HG03060 (cell line): Measurements from ENCODE around the gene MYBPHL.

ENCODE experiments used
- ATAC-seq: cut with Tn5 transposase; IDR thresholded peaks from one replicate; pipeline ENCODE4 v1.9.1; 2021; ENCODE audit warnings: low read depth, moderate number of reproducible peaks; ENCODE audit not compliant: unreplicated experiment

The MYBPHL gene, protein sequence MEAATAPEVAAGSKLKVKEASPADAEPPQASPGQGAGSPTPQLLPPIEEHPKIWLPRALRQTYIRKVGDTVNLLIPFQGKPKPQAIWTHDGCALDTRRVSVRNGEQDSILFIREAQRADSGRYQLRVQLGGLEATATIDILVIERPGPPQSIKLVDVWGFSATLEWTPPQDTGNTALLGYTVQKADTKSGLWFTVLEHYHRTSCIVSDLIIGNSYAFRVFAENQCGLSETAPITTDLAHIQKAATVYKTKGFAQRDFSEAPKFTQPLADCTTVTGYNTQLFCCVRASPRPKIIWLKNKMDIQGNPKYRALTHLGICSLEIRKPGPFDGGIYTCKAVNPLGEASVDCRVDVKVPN

DNA sequence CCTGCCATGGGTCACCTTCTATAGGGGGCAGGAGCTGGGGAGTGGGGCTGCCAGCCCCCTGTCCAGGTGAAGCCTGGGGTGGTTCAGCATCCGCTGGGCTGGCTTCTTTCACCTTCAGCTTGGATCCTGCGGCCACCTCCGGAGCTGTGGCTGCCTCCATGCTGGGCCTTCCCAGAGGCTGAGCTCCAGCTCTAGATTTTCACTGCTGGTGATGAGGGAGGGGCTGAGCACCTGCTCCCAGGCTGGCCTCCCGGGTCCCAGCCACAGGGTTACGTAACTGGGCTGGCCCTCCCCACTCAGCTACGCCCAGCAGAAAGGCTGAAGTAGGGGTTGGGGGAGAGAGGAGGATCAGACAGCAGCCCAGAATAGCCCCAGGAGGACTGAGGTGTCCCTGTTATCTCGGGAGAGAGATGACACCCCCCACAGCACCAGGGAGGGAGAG is at the start of gene MYBPHL:
MYBPHL (minus strand) TSS at position 180 of the 442 bp plus-strand sequence; CDS start at position 160, 20 bp downstream.
- no peak for ATAC-seq

DNA sequence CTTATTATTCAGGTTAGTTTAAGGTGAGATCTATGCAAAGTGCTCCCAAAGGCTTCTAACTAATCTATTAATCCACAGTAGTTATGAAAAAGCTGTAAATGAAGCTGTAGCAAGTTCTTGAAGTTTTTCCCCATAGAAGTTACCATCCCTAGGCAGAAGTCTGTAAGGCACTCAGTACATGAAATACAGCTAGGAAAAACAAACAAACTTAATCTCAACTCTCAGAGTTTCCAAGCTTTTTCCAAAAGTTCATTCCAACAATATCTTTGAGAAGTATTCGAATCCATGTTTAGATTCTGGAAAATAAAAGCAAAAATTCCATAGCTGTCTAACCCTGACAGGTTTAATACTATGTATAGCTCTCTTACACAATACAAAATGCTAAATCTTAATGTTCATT is 49.7 kb upstream of the MYBPHL start:
- no peak for ATAC-seq

DNA sequence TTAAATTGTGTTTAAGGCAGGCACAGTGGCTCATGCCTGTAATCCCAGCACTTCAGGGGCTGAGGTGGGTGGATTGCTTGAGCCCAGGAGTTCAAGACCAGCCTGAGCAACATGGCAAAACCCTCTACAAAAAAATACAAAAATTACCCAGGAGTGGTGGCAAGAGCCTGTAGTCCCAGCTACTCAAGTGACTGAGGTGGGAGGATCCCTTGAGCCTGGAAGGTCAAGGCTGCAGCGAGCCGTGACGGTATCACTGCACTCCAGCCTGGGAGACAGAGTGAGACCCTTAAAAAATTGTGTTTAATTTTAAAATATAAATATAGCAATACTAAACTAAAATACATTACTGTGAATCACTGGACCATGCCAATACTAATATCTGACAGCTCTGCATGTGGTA is 48.1 kb upstream of the MYBPHL start:
- ATAC-seq: no peak

GRCh38 chr1:109351457-109351856 is 44.6 kb upstream of the MYBPHL start:
- ATAC-seq: no peak

DNA sequence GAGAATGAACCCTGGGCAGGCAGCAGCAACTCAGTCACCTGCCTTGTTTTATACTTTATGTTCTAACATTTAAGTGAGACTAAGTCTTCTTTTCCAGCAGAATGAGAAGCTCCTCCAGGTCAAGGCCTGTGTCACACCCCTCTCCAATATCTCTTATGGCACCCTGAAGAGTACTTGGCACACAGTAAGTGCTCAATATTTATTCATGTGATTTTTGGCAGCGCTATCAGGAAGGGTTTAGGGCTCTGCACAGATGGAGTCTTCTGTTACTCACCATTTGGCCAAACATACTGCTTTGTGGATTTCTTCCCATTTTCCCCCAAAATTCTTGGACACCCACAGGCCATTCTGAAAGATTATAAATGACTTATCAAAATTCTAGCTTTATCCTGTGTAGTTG is 43.8 kb upstream of the MYBPHL start:
- ATAC-seq: no peak

GRCh38 chr1:109350182-109350581 is 43.4 kb upstream of the MYBPHL start:
- ATAC-seq: no peak

GRCh38 chr1:109347511-109347910 is 40.7 kb upstream of the MYBPHL start:
- ATAC-seq: no peak

DNA sequence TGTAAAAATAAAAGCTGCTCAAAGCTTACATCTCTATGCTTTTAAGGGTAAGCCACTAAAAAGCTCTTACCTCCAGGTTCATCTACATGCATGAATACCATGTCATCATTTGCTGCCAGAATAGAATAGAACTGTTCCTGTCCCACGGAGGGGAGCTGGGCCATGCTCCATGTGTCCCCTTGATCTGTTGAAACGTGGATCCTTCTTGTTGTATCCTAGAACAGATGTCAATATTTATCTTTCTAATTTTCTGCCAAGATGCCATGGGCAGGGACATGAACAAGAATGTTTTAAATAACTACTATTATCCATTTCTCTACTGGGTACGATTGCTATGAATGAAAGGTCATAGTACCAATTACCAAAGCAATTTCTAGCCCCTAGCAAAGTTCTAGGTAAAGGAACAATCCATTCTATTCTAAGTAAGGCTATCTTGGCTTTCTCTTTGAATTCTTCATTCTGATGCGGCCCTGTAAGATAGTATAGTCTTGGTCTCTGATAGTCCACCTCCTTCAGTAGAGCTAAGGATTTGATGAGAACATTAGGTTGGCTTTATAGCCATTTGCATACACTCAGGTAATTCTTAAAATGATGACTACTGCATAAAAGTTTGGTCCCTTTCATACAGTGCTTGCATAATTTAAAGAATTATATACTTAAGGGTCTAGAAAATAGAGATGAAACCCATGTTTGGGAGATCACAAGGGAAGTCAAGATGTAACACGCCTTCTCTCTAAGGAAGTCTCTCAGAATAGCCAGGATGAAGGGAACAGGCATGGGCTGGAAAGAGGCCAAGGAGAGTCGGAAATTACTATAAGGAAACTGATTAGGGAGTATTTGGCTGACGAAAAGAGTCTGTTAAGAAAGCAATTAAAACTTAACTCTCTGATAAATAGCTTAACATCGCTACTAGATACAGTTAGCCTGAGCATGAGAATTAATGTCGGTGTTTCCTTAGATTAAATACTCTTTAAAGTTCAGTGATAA is 35.4 kb upstream of the MYBPHL start:
- ATAC-seq: no peak

DNA sequence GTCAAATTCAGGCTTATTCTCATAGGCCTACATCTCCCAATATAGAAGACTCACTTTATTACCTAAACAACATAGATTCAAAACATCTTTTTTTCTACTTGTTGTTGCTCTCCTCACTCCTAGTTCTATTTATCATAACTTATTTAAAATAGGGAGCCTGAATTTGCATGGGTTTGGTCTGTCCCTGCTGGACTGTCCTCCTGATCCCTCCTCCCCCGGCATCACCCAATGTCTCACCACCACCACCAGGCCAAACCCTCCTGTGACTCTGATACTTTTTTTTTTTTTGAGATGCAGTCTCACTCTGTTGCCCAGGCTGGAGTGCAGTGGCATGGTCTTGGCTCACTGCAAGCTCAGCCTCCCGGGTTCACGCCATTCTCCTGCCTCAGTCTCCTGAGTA is 31.8 kb upstream of the MYBPHL start:
- ATAC-seq: no peak

DNA sequence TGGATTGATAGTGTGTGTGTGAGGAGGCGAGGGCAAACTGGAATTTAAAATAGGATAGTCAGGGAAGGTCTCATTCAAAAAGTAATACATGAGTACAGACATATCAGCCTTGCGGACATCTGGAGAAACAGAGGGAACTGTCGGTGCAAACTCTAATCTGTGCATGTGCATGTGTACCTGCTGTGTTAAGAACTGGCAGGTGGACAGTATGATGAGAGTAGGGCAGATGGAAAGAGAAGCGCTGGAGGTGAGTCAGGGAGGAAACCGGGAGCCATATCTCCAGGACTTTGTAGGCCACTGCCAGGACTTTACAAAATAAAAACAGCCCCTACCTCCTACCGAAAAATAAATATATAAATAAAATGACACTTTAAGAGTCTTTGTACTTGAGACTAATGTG is 31.3 kb upstream of the MYBPHL start:
- ATAC-seq: no peak

- ATAC-seq: no peak
These were observed 28.3 kb upstream of the MYBPHL start for GRCh38 chr1:109335091-109335490.

GRCh38 chr1:109331113-109331512 is 24.3 kb upstream of the MYBPHL start:
- ATAC-seq: no peak

DNA sequence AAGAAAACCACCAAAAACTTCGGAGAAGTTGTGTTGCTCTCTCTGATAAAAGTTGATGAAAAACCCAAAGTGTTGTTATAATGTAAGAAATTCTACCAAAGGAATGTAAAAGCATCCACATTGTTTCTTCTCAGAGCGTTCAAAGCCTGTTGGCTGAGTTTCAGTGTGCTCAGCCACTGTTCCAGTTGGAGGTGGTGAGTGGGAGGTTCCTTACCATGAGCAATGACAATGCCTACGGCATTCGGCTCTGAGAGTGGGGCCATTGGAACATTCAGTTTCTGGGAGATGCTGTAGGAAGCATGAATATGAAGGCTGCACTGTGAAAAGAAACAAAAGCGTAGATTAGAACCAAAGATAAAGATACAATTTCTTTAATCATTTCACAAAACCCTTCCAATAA is 20.5 kb upstream of the MYBPHL start:
- no peak for ATAC-seq

- ATAC-seq: no peak
These were observed 16.2 kb upstream of the MYBPHL start for GRCh38 chr1:109322974-109323373.

DNA sequence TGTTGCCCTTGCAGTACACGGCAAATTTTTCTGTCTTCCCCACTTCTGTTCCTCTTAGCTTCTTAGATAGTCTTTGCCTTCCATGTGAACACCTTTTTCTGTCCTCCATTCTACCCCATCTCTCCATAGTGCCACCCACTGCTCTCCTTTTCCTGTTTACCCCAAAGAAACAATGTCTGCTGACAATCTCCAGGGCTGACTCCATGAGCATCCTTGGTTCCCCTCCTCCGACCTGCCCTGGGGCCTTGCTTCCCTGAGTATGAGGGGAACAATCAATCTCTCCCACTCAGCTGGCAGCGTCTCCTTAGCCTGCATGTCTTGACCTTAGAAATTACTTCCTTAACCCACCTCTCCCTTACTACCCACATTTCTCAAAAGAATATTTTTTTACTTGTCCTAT is 12.3 kb upstream of the MYBPHL start:
- no peak for ATAC-seq

DNA sequence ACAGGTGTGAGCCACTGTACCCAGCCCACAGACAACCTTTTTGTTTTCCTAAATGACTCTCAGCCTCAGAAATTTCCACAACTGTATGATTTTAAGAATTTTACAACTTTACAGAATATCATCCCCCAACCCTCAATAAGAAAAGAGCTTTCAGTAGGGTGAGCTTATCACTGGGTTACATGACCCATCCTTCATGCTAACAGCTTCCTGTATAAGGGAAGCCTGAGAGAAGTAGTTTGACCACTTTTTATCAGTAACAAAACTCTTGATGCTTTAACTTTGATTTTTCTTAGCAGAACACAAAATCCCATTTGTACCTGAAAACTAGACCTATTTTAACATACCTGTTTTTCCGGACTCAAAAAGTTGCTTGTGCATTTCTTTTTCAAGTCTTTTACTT is 9.7 kb upstream of the MYBPHL start:
- no peak for ATAC-seq

- ATAC-seq: no peak
These were observed 8.5 kb upstream of the MYBPHL start for GRCh38 chr1:109315288-109315687.

DNA sequence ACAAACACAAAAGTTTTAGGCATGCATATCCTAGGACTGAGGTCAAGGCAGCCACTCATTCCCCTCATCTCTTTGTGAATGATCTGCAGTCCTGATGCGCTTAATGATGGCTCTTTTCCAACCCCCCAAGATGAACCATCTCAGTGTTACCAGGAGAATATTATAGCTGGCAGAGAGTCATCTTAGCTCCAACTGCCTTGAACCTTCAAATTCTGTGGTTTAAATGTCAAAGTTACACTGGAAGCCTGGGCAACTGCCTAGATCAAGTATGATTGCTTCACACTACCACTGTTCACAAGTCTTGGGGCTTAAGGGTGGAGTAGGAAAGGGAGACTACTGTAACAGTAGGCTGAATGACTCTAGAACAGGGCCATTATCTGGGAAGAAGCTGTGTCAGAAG is 8.0 kb upstream of the MYBPHL start:
- ATAC-seq: no peak

DNA sequence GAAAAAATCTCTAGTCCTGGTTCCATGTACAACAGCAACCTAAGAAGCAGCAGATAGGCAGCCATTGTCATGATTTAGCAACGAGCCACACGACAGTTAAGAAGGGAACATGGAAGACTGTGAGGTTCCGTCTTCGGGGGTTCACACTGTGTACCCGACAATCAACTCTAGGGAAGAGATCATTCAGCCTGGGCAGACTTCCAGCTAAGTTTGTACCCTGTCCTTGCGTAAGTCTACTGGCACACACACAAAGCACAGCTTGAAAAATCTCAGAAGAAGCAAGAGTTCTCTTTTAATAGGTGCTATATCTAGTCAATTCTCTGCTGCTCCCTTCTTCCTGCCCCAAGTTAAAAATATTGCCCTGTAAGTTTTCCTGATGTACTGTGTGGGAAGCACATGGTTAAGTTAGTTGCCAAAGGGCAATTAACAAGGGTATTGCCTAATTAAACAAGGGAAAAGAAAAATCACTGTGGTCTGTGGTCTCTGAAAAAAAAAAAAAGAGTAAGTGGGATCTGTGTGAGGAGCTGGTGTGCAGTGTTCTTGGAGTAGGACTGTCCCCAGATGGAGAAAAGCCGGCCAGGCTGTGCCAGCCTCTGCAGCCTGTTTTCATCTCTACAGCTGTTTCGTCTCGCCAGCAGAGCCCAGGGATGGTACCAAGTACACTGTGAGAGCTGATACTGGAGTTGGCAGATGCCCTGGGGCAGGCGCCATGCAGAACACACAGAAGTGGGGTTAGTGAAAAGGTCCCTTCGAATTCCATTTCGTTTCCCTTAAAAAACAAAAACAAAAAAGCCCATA is 6.4 kb upstream of the MYBPHL start:
- no peak for ATAC-seq

DNA sequence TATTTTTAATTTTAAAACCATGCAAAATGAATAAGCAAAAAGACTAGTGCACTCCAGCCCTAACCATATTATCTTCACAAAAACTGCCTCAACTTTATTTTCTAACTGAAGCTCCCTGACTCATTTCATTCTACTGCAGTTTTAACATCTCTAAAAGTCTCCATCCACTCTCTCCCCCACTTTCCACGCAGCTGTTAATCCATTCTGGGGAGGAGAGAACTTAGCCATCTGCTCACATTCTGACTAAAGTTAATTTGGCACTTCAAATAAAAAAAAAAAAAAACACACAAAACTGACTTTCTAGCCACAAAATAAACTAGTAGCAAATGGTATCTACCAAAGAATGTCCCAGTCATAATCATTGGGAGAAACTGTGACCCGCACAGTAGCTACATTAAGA is 5.4 kb upstream of the MYBPHL start:
- ATAC-seq: no peak

DNA sequence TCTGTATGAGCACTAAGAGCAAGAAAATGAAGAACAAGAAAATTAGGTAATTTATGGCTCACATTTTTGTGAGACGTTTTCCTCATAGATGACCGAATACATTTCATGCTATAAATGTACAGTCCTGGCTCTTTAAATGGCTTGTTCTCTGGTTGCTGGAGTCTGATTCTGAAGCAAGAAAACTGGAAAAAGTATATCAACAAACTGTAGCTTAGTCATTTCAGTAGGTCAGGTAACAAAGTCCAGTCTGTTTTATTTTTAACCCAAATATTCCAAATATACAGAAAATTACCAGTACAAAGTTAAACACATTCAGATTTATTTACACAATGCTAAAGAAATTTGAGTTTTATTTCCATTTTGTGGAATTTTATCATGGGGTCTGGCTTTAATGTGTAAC is 2.5 kb upstream of the MYBPHL start:
- no peak for ATAC-seq
